DMS153 (cell line): Measurements from ENCODE around the gene CCDC40.
"Not testable (repeated sequence)": the region's sequence is repeated elsewhere in the genome, so short reads cannot be mapped to it uniquely, and the experiment has no call there.

Experiments
- DNase-seq: peaks from one replicate; lab custom pipeline; 2025; lab: John Stamatoyannopoulos, UW

The CCDC40 gene

DNA sequence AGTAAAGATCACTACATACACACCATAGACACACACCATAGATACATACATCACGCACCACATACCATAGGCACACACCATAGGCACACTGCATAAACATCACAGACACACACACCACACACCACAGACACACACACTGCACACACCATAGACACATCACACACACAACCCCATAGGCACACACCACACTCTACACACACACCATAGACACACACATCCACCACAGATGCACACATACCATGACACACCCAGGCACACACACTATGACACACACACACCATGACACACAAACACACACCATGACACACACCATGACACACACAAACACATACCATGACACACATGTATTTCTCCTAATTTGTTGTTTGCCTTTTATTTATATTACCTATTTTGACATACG is 14.8 kb upstream of the CCDC40 start:
- no peak for DNase-seq

DNA sequence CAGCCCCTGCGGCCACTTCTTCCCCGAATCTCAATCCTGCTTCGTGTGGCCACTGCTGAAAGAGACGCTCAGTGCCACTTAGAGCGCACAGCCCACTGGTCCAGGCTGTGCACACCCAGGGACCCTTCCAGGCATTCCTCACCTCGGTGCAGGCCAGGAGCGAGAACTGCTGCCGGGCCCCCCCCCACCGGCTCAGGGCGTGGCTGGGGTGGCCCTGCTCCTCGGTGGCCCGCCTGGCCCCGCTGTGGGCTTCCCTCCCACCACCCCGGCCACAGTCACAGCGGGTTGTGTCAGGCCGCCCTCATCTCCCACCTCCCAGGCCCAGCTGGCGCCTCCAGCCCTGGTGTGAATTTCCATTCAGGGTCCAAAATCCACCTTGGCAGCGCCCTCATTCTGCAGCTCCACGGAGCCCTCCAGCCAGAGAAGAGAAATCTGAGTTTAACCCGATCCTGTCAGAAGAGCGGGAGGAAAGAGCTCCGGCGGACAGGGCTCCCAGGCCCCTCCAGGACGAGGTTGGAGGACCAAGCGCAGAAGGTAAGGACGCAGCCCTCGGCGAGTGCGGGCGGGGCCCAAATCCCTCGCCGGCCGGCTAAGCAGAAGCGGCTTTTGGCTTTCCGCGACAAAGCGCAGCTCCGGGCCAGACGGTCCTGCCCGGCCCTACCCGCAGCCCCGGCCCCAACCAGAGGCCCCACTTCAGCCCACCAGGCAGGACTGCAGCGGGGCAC is 12.8 kb upstream of the CCDC40 start:
- DNase-seq: no peak

DNA sequence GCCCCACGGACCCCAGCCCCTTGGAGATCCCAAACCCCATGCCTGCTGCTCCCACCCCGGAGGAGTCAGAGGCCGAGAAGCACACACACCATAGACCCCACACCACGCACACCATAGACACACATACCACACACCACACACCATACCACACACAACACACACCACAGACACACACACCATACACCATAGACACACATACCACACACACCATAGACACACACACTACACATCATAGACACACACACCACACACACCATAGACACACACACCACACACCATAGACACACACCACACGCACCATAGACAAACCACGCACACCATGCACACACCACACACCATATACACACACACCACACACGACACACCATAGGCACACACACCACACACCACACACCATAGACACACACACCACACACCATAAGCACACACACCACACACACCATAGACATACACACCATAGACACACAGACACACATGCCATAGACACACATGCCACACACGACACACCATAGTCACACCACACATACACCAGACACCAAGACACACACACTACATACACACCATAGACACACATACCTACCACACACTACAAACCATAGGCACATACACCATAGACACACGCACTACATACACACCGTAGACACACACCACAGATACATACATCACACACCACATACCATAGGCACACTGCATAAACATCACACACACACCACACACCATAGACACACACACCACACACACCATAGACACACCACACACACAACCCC is 12.1 kb upstream of the CCDC40 start:
- DNase-seq: no peak

DNA sequence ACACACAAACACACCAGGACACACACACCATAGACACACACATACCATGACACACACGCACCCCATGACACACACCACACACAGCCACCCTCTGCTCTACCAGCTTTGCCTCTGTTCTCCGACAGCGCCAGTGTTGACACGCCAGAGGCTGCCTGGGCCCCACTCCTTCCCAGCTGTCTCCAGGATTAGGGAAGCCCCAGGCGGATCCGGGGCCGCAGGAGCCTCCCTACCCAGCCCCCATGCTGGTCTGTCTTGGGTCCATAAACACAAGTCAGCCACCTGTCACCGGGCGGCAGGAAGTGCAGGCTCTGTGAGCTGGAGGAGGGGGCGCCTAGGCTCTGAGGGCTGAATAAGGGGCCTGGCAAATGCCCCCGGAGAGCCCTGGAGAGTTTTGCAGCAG is 11.3 kb upstream of the CCDC40 start:
- peak; percentile 64 for DNase-seq

DNA sequence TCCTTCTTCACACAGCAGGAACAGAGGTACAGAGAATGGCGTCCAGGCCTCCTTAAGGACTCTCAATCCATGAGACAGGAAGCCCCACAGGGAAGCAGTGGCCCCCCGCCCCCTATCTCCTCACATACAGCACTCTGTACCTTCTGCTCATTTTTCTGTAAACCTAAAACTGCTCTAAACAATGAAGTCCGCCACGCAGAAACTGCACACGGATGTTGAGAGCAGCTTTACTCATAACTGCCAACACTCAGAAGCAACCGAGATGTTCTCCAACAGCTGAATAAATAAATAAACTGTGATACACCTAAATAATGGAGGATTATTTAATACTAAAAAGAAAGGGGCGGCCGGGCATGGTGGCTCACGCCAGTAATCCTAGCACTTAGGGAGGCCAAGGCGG is 10.6 kb upstream of the CCDC40 start:
- peak; percentile 49 for DNase-seq

DNA sequence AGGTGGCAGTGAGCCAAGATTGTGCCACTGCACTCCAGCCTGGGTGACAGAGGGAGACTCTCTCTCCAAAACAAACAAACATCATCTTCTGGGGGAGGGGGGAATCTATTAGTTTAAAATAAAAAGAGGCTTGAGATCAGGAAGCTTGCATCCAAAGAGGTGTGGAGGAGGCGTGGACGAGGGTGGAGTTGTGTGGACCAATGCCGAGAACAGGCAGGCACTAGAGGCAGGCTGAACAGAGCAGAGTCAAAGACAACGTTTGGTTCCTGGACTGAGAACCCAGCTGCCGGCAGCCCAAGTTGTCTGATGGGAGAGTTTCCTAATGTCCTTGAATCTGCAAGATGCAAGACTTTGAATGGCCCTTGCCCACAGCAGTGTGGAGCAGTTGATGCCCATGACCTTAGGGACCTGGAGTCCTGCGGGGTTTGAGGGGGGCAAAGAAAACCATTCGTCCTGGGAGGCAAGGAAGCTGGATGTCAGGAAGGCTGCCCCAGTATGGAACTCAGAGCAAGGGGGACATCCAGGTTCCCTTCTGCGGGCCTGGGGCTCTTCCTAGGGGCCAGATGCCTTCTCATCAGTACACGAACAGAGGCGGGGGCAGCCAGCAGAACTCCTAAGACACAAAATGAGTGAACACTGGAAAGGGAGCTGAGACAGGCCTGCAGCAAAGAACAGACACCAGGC is 9.9 kb upstream of the CCDC40 start:
- peak; percentile 28 for DNase-seq

DNA sequence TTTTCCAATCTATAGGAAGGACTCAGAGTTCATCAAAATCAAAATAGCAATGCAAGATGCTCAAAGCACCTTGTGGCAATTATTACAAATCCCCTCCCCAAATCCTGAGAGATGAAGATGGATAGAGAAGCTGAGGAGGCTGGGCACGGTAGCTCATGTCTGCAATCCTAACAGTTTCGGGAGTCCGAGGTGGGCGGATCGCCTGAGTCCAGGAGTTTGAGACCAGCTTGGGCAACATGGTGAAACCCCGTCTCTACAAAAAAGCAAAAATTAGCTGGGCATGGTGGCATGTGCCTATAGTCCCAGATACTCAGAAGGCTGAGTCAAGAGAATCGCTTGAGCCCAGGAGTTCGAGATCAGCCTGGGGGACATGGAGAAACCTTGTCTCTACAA is 9.4 kb upstream of the CCDC40 start:
- no peak for DNase-seq

DNA sequence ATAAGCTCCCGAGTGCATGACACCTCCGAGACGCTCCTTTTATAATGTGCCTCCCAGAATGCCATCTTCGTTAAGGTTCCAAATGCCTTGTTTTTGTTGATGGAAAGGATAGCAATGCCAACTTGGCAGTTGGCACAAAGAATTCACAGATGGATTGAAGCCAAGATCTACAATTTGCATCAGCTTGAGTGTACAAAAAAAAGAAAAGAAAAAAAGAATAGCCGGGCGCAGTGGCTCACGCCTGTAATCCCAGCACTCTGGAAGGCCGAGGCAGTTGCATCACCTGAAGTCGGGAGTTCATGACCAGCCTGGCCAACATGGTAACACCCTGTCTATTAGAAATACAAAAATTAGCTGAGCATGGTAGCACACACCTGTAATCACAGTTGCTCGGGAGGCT is 8.4 kb upstream of the CCDC40 start:
- DNase-seq: no peak

DNA sequence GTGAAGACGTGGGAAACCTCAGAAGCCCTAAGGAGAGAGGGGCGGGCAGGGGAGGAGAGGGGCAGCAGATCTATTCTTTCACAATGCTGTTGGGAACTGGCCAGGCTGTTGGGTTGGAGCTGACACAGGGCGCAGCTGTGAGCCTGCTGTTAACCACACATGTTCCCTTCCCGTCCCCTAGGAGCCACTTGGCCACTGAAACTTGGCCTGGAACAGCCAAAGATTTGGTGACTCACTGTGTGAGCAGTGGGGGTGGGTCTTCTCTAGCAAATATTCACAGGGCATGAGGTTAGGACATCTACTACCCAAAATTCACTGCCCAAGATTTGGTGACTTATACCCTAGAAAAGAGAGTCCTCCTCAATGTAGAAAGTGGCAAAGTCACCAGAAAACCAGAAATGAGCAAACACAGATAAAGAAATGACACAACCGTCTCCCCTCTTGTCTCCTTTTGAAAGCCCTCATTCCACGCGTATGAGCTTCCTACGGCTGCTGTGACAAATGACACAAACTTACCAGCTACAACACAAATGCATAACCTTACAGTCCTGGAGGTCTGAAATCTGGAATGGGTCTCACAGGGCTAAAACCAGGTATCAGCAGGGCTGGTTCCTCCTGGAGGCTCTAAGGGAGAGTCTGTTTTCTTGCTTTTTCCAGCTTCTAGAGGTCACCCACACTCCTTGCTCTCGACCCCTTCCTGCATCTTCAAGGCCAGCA is 7.0 kb upstream of the CCDC40 start:
- no peak for DNase-seq

DNA sequence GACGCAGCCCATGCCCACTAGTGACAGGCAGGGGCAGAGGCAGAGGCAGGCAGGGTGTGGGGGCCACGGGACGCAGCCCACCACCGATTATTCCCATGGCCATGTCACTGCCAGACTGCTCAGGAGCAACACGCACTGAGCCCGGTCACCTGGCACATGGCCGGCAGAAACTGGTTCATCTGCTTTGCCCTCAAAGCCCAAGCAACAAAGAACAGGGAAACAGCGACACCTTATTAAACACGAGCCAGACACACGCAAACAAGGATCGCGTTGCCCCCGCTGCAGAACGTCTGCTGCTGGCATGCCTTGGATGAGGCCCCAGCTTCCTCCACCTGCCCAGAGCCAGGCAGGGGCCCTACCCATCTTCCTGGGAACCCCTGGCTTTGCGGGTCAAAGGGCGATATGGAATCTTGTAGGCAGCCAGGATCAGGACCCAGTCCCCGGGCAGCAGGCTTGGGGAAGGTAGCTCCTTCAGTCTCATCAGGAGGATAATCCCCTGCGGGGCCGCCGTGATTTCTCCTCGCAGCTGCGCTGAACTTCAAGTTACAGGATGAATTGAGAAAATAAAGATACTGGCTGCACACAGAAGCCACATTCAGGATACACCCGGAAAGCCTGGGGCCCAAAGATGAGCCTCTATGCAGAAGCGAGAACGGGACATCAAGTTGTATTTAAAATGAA is 5.6 kb upstream of the CCDC40 start:
- DNase-seq: peak; percentile 89

DNA sequence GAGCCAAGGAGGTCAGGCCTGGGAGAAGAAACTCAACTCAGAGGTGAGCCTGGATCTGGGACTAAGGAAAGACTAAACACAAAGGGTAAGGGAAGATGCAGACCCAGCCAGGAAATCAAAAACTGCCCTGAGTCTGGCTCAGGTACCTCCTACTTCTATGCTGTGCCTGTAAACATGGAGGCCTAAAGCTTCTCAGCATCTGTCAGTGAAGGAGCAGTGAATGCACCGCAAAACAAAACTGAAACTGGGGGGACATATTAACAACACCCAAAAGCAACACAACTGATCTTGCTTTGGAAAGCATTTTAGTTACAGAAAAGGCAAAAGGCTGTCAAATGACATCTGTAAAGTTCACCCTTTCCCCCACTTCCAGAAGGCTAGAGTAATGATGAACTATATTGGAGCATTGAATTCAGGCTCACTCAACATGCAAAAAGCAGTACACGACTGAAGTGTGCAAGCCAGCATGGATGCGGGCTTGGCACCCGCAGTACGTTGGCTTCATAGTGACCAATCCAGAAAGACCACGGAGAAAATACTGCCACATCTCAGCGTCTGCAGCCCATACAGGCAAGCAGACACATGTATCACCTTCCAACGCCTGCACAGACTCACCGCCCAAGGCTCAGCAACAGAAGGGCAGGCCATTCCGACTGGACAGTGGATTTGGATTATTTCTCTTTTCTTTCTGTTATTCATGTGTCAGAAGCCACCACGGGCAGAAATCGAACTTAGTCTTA is 4.6 kb upstream of the CCDC40 start:
- DNase-seq: no peak

DNA sequence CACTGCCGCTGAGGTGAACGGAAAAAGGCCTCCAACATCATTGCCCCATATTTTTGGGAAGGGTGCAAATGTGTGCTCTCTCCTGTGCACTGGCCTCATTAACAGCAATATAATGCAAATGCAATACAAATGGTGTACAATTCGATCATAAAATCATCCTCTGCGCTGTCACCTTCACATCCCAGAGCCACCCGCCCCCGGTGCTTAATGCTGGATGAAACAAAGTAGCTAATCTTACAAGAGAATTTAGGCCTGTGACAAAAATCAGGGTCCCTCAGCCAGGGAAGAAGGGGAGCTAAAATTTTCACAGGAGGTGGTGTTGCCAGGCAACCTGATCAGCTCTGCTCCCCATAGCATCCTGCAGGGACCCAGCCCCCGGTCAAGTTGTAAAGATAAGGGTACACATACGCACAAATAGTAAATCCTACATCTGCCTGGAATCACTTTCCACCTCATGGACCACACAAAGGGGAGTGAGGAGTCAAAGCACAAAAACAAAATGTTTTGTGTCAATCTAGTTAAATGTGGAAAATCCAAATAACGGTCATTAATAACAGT is 3.7 kb upstream of the CCDC40 start:
- DNase-seq: no peak

DNA sequence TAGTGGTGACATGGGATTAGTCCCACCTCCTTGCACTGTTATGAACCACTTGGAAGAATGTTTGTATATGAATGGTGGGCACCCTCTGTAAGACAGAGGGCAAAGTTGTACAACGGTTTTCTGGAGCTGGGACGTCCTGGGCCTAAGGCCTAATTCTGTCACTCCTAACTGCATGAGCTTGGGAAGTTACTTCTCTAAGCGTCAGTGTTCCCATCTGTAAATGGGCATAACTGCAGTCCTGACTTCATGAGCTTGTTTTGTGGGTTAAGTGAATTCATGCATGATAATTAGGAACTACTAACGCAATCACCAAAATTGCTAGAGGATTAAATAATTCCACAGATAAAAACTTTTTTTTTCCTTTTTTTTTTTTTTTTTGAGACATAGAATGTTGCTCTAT is 2.6 kb upstream of the CCDC40 start:
- DNase-seq: no peak

DNA sequence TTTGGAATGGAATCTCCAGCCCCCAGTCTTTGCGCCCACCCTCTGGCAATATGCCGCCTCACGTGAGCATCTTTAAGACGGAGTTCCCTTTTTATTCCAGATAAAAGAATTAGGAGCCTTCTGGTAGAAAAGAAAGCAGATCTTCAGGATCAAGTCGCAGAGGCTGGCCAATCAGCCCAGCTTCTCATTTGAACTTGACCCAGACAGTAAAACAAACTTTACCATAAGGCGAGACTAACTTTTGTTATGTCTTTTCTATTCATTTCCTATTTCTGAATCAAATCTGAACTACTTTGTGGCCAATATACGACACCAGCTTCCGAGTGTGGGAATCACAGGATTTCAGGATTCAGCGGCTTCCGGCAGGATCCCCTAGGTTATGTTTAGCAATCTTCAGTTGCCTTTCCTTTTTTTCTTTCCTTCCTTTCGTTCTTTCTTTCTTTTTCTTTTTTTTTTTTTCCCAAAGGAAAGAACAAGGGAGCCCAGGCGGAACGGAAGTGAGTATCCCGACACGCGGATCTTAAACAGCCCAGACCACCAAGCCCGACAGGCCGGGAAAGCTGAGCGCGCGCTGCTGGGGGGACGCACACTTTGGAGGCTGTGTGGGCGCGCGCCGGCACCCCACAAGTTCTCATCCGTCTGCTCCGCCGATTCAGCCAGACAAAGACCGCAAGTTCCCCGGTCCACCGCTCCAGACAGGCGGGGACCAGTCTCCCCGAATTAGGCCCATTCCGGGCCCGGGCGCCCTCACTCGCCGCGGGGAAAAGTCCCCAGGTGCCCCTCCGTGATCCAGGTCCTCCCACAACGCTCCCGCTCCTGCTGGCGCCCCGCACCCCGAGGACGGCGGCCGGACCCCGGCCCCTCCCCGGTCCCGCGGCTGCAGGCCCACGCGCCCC is 1.4 kb upstream of the CCDC40 start:
- no peak for DNase-seq

DNA sequence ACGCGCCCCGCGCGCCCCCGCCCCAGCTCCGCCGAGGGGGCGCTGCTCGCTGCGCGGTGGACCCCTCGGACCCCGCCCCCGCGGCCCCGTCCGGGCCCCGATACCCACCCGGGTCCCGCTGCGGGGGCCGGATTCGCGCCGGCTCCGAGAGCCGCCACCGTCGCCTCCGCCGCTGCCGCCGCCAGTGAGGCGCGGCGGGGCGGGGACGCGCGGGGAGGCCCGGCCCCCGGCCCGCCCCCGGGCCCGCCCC is 830 bp upstream of the CCDC40 start, which contains the start of gene TBC1D16:
TBC1D16 (minus strand) TSS at position 186 of the 250 bp plus-strand sequence. CDS start 22,325 bp downstream, outside the sequence.
- no peak for DNase-seq

DNA sequence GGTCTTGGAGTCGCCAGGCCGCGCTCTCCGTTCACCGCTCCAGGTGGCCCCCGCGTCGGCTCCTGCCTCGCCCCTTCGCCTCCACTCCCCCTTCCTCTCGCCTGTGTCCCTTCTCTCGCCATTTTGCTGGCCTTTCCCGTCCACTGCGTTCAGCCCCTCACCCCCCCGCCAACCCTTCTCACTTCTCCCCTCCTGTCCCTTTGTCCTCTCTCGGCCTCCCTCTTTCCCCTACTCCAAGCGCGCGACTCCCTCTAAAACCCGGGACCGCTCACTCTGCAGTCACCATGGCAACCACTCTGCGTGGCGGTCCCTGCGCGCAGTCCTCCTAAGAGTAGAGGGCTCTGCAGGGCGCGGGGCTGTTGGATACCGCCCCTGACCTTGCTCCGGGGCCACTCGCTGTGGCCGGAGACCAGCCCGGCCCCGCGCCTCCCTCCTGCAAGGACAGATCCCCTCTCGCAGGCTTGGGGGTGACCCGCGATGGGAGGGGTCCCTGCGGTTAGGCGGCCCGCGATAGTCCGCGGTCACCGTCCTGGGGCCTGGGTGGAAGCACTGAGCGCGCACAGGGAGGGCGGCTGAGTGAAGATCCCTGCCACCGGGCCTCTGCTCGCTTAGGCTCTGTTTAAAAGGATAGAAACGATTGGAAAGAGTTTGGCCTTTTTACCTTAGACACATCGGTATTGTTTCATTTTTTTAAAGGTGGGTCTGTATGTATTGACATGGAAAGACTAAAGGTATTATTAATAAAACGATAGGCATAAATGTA is 454 bp downstream of the CCDC40 start:
- DNase-seq: peak; percentile 21

DNA sequence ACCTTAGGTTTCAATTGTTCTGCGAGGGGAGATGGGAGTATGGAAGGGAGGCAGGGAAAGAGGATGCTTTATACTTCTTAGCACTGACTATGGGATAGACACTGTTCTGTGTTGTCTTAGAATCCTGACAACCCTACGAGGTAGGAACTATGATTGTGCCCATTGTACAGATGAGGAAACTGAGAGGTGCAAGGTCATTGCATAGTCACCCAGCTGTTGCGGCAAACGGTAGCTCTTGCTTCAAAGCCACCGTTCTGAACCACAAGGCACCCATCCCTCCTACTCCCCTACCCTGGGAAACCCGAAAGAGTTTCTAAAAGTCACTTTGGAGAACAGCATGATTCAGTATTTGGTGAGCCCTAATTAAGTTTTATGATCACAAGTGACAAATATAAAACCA is 7.5 kb downstream of the CCDC40 start:
- DNase-seq: no peak

DNA sequence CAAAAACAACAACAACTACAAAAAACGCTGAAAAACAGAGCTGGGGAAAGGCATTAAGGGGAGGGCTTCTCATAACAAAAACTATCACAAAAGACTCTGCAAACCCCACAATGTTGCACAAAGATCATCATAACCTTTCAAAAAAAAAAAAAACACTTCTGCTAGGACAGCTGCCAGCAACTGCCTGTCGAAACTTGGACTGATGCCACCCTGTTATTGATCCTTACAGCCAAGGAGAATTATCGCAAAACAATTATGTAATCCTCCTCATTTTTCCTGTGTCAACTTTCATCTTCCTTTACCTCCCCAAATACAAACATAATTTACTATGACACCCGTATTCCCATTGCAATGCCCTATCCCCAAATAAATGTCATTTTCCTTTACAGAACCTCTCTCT is 9.3 kb downstream of the CCDC40 start:
- peak; percentile 47 for DNase-seq

DNA sequence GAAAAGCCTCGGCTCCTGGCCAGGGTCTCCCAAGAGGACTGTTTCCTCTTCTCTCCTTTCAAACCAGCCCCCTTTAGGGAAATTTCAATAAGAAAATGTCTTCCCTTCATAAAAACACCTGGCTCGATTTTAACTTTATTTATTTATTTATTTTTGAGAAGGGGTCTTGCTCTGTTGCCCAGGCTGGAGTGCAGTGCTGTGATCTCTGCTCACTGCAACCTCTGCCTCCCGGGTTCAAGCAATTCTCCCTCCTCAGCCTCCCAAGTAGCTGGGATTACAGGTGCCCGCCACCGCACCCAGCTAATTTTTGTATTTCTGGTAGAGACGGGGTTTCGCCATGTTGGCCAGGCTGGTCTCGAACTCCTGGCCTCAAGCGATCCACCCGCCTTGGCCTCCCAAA is 10.3 kb downstream of the CCDC40 start:
- DNase-seq: not testable (repeated sequence)
